Activated T-cell treated with anti-CD3 and anti-CD28 coated beads for 24 hours (primary cell): ENCODE data around the gene TMEM151B.

Experiments
- DNase-seq: peaks from one replicate; pipeline ENCODE4 v3.0.0-alpha.2; 2020; ENCODE audit warnings: low read depth

Gene TMEM151B

DNA sequence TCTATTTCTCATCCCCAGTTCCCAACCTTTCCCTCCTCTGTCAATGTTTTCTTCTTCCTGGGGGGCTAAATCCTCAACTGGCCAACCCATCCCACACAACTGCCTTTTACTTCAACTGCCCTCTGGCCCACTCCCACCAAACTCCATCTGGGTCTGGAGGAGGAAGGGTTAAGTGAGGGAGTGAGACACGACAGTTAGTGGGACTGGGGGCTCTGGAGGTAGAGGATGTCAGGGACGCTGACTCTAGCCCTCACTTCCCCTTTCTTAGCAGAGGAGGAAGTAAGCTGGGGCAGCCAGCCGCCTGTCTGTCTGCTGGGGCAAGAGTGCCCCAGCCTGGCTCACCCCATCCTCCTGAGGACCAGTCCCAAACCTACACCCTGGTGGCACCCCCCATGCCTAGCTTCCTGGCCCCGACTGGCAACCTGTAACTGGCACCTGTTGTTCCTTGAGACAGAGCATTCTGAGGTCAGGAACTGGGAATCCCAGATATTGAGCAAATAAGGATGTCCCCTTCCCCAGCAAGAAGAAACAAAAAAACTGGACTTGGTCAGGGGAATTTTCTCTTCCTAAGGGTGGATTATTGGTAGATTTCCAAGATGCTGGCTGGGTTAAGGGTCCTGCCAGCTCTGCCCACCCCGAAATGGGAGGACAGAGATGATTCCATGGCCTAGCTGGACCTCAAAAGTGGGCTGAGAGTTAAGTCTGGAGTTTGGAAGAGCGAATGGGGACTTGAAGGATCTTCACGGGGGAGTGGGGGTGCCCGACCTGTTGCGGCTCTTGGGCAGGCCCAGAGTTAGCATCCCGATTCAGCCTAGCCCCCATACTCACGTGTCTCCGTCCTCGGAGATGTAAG is 5.9 kb upstream of the TMEM151B start:
- no peak for DNase-seq

DNA sequence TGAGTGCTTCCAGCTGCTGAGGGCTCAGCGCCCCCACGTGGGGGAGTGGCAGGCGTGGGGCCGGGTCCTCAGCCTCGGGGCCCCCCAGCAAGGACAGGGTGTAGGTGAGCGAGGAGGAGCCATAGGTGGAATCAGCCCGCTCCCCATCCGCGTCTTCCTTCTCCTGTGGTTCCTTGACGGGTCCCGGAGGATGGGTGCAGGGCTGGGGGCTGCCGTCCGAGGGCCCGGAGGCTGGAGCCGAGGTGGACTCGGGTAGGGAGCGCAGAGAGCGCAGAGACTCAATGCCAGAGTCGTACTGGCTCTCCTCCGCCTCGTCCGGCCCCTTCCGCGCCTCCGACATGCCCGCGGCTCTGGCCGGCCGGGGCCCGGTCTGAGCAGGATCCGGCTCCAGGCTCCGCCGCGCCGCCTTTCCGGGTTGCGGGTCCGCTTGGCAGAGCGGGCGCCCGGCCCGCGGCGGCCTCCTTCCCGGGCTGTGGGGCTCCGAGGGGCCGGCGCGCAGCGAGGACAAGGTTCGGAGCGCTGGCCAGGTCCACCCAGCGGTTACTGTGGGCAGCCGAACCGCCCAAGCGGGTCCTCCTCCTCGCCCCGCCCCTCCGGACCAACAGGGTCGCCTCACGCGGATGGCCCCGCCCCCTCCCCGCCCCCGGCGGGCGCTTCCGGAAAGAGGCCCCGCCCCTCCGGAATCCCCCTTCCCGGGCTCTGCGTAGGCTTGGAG is 5.1 kb upstream of the TMEM151B start, which contains the start of gene NFKBIE:
NFKBIE (minus strand) TSS at position 545 of the 715 bp plus-strand sequence; CDS start at position 340, 205 bp downstream.
- DNase-seq = peak; percentile 96

DNA sequence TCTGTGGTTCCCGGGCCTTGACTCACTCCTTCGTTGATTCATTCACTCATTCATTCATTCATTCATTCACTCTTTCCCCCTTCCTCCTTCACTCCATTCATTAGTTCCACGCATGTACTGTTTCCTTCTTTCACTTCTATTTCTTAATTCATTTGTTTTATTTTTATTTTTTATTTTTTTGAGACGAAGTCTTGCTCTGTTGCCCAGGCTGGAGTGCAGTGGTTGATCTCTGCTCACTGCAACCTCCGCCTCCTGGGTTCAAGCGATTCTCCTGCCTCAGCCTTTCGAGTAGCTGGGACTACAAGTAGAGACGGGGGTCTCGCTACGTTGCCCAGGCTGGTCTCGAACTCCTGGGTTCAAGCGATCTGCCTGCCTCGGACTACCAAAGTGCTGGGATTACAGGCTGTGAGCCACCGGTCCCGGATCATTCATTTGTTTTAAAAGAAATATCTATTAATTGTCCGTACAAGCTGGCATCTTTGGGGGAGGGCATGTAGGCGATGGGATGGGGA is 4.5 kb upstream of the TMEM151B start:
- DNase-seq = no peak

DNA sequence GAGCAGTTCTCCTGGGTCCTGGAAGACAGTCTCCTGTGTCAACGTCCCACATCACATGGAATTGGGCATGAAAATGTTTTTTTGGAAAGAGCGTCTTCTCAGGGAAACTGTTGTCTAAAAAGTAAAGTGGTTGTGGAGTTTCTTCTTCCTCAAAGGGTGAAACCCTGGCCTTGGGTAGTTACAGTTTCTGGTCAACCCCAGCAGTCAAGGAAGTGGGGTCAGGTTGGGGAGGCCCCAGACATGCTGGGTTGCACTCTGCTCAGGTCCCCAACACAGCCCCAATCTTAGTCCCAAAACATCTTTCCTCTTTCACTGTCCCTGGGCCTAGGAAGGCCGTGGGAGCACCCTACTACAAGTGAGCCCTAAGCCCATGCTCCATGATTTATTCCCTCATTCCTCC is 3.9 kb upstream of the TMEM151B start:
- no peak for DNase-seq

DNA sequence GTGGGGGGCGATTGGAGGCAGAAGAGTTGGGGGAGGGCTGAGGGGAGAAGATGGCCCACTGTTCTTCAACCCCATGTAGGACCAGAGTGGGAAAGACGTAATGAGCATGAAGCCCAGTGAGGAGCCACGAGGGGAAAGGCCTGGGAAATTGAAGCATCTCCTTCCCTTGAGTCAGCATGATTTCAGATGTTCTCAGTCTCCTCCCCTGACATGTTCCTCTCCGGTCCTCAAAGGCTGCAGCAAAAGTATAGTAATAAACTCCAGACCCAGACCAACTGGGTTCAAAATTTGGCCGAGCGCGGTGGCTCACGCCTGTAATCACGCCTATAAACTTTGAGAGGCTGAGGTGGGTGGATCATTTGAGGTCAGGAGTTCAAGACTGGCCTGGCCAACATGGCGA is 3.0 kb upstream of the TMEM151B start:
- DNase-seq = no peak

DNA sequence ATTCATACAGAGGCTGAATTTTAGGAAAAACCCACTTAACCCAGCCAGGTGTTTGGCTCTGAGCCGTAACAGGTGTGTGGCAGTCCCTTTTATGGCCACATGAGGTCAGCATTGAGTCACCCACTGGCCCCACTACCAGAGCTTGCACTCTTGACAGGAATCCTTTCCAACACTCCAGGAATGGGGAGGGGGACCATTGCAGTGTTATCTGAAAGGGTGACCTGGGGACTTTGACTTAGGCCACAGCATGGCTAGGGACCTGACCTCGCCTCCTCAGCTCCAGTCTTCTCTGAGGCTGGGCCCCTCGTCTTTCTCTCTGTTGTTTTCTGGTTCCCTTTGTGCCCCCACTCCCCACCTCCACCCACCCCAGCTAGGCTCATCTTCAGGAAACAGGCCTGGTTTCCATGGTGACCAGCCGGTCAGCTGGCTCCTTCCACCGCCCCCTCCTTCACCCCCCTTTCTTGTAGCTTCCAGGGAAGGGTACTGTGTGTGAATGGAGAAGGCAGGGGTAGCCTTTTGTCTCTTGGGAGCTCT is 2.1 kb upstream of the TMEM151B start:
- peak; percentile 47 for DNase-seq

DNA sequence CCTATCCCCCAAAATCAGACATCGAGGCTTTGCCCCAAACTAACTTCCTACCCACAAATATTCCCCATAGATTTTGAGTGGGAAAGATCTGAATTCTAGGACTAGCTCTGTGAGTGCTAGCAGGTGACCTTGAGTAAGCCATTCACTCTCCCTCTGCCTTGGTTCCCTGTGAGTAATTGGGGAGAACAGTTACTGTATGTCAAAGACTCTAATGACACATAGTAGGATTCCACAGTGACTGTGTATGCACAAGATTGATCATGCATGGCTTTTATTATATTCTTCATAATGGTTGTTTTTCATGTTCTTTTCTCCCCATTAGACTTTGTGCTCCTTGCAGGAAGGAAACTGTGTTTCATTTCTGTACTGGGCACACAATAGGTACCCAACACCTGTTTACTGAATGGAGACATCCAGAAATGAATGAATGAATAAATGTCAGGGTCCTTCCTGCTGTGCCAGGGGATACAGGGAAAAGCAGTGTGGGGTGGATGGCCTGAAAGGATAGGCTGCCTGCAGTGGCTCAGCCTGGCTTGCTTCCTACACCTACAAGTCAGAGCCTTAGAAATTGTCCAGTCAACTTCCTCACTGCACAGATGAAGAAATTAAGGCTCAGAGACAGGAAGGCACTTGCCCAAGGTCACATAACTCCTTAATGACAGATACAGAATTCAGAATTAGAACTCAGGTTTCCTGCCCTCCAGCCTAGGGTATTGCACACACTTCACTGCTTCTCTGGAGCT is 901 bp upstream of the TMEM151B start:
- no peak for DNase-seq

DNA sequence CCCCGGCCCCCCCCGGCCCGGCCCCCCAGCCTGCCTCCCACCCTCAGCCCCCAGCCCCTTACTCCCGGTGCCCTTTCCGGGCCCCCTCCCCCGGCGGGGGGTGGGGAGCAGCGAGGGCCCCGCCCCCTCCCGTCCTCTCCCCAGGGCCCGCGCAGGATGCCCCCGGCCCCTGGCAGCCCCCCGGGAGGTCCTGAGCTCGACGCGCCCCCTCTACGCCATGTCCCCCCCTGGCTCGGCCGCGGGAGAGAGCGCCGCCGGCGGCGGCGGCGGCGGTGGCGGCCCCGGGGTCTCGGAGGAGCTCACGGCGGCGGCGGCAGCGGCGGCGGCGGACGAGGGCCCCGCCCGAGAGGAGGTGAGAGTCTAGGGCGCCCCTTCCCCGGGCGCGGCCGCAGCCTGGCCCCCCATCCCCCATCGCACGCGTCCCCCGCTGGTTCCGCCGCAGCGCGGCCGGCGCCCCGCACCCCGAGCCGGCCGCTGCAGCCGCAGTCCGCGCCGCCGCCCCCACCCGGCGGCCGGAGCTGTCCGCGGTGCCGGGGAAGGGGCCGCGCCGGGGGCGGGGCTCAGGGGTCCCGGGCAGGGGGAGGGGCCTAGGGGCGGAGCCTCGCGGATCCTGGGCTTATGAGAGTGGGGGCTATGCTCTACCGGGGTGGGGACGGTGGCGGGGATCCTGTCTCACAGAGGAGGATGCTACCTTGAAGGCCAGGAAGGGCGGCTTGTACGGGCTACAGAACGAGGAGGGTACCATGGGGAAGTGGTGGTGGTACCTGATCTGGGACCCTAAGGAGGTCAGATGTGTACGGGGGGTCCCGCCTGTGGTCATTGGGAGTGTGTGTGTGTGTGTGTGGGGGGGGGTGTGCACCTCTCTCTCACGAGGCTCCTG is 516 bp downstream of the TMEM151B start:
- no peak for DNase-seq

DNA sequence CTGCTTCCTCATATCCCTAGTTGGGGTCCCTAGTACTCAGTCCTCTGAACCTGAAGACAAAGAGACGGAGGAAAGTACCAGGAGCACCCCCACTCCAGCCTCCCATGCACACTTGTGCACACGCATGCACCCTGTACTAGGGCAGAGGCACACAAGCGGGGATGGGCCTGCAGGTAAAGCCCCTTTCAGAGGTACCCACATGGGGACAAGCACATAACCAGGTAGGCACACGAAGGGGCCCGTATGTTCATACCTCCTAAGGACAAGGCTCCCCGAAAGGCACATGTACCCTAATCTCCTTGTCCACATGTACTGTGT is 1.1 kb downstream of the TMEM151B start:
- no peak for DNase-seq

DNA sequence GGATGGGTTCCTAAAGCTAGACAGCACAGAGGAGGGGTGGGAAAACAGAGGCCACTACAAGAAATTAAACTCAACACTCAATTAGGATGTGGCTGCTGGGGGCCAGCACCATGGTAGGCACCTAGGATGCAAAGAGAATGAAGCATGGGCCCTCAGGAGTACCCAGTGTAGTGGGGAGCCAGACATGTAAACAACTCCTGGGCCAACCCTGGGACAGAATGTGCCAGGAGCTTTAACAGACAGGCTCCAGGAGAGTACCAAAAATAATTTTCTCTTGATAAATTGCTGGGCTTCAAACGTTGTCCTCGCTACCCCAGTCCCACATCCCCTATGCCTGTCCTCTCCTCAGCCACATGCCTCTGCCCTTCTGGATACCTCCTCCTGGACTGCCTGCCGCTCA is 1.7 kb downstream of the TMEM151B start:
- no peak for DNase-seq

DNA sequence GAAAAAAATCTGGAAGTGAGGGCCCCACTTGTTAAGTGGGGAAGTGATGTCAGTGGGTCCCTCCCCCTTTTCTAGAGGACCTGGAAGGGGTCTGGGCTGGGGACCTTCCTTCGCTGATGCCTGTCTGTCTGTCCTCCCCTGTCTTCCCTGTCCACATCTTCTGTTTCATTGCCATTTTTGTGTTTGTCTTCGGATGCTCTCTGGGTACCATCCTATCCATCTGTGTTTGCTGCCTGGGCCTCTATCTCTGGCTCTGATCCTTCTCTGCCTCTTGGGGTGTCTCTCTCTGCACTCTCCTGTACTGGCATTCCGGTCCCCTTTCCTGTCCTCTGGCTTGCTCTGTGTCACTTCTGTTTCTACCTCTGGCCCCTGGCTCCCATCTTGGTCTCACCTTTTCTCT is 2.3 kb downstream of the TMEM151B start:
- DNase-seq = no peak

DNA sequence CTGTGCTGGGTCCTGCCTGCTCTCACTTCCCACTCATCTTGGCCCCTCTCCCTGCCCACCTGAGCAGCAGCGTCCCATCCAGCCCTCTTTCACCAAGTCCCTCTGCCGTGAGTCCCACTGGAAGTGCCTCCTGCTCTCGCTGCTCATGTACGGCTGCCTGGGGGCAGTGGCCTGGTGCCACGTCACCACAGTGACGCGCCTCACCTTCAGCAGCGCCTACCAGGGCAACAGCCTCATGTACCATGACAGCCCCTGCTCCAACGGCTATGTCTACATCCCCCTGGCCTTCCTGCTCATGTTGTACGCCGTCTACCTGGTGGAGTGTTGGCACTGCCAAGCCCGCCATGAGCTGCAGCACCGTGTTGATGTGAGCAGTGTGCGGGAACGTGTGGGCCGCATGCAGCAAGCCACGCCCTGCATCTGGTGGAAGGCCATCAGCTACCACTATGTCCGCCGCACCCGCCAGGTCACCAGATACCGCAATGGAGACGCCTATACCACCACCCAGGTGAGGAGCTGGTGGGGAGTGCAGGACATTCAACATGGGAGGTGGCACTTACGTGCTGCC is 2.8 kb downstream of the TMEM151B start:
- DNase-seq = no peak

DNA sequence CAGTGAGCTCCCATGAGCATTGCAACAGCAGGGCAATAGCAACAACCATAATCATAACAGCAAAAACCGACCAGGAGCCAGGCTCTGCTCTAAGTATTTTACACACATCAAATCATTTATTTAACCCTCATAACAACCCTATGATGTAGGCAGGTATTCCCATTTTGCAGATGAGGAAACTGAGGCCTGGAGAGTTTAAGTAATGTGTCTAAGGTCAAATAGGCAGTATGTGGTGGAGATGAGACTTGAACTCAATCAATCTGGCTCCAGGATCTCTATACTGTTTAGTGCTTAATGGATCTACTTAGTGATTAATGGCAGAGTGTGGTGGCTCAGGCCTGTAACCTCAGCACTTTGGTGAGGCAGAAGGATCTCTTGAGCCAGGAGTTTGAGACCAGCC is 3.4 kb downstream of the TMEM151B start:
- DNase-seq = no peak

DNA sequence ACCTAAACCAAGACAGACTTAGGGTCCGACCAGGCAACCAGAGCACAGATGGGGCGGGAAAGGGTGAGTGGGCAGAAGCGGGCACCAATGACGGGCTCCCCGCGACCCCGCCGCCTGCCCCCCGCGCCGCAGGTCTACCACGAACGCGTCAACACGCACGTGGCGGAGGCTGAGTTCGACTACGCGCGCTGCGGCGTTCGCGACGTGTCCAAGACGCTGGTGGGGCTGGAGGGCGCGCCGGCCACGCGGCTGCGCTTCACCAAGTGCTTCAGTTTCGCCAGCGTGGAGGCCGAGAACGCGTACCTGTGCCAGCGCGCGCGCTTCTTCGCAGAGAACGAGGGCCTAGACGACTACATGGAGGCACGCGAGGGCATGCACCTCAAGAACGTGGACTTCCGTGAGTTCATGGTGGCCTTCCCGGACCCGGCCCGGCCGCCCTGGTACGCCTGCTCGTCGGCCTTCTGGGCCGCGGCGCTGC is 5.1 kb downstream of the TMEM151B start:
- no peak for DNase-seq

DNA sequence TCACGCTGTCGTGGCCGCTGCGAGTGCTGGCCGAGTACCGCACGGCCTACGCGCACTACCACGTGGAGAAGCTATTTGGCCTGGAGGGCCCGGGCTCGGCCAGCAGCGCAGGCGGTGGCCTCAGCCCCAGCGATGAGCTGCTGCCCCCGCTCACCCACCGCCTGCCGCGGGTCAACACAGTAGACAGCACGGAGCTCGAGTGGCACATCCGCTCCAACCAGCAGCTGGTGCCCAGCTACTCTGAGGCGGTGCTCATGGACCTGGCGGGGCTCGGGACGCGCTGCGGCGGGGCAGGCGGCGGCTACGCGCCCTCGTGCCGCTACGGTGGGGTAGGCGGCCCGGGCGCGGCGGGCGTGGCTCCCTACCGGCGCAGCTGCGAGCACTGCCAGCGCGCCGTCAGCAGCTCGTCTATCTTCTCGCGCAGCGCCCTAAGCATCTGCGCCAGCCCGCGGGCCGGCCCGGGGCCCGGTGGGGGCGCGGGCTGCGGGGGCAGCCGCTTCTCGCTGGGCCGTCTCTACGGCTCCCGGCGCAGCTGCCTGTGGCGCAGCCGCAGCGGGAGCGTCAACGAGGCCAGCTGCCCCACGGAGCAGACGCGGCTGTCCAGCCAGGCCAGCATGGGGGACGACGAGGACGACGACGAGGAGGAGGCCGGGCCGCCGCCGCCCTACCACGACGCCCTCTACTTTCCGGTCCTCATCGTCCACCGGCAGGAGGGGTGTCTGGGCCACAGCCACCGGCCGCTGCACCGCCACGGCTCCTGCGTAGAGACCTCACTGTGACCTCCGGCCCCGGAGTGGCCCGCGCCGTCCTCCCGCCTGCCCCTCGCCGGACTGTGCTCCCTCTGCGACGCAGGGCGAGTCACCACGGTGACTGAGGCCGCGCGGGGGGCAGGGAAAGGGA is 5.7 kb downstream of the TMEM151B start:
- no peak for DNase-seq

DNA sequence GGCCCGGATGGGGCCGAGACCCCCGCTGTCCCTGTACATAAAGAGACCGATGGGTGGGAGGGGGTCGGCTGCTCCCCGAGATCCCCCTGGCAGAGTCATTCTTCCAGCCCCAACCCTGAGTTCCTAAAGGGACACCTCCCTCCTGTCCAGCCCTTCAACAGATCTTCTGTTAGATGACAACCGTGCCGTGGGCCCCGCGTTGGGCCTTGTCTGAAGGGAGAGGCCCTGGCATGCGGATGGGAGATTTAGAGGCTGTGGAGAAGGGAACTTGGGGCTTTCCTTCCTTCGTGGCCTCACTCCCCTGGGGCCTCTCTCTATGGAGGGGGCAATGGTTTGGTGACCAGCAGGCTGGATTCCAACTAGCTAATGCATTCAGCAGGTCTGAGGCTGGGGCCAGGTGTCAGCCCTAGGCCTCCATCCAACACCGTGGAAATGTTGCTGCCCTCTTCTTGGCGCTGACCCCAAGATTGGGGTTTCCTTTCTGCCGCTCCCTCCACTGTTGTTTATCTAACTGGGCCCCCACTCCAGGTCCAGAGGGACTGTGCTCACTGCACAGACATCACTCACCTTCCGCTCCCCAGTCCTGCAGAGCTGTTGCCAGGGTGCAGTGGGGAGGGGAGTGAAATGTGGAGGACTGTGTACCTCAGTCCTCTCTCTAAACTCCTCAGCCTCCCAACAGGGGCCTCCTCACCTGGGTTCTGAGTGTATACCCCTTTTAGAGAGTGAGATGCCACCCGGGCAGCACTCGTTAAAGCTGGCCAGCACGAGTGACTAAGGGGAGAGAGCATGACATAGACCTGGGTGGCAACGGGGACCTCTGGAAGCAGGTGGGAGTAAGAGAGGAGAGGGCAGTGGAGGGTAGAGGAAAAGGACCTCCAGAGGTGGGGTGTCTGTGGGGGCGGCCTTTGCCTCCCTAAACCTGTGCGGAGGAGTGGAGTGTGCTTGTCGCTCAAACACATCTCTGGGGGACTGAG is 6.7 kb downstream of the TMEM151B start:
- no peak for DNase-seq

DNA sequence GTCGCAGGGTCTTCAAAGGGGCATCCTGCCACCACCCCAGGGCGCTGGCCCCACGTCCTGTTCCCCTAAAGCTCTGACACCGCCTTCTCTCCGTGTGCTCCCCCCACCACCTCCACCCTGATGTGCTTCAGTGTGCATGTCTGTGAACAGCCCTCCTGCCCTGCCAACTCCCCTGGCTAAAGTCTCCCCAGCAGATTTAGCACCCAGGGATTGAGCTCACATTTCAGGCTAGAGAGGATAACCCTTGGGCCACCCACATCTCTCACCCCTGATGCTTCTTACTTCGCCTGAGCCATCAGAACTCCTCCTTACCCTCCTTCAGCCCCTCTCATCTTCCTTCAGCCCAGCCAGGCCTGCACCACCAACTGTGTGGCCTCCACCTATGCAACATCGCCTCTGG is 7.5 kb downstream of the TMEM151B start:
- no peak for DNase-seq

DNA sequence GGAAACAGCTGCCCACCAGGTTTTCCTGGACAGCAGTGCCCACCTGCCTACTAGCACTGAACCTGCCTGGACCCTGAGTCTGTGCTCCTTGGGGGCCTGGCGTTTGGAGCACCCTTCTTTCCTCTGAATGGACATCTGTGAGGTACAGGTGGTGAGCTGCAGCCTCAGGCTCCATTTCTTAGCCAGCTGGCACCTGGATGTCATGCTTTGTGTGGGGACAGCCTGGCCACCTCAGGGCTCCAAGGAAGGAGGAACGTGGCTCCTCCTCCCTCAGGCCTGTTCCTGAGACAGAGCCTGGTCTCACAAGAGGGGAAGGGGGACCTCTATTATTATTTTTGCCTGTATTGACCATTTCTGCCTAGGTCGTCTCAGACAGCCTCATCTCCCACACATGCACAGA is 8.1 kb downstream of the TMEM151B start:
- DNase-seq = no peak
